T-cell (primary cell): Measurements from ENCODE around the gene MCM3AP. TPM values are rescaled to one million over a fixed set of nuclear protein-coding genes. Genes with fewer than 3 reads are reported as not detected.

Source experiments
- ATAC-seq, 4 experiments: fragments of 200-7000 bp in 3 of 4; fragments of 150-1000 bp in 1 of 4; cut with Tn5 transposase; replicated peaks in 1 of 4; 1 replicate in 3 of 4; 2 replicates in 1 of 4; pipeline ENCODE4 v1.10.0; 2021; ENCODE audit warnings: moderate library complexity in 3 of 4, mild to moderate bottlenecking in 2 of 4, moderate number of reproducible peaks in 1 of 4
- CTCF ChIA-PET, 2 donors: fragments of 300-600 bp; sonication (Branson Sonifier 250); formaldehyde crosslinking; loops; one replicate each; lab custom pipeline; 2022; ENCODE audit warnings: antibody characterized with exemption in 2 of 2; lab: Charles Lee
- POLR2A ChIA-PET, 2 donors: fragments of 300-600 bp; sonication (Branson Sonifier 250); formaldehyde crosslinking; loops; one replicate each; lab custom pipeline; 2022; ENCODE audit warnings: antibody characterized with exemption in 2 of 2; lab: Charles Lee
- DNase-seq, 35 experiments: peaks; one replicate each; pipeline versions ENCODE4 v3.0.0 to v3.0.0-alpha.2; 2013 to 2023
- H3K27ac ChIP-seq: one replicate; pipeline ENCODE4 v1.5.1; 2013; ENCODE audit warnings: low read length
- H3K27me3 ChIP-seq, 2 experiments: replicated peaks in 1 of 2; 1 replicate in 1 of 2; 2 replicates in 1 of 2; pipeline versions ENCODE4 v1.6.1 to v1.7.0; 2013; ENCODE audit warnings: low read length in 1 of 2, mixed read lengths in 1 of 2; ENCODE audit not compliant: control insufficient read depth in 2 of 2, insufficient read depth in 2 of 2; ENCODE audit errors: extremely low read depth in 1 of 2
- H3K36me3 ChIP-seq, 2 donors: 1 replicate in 1 of 2; 2 replicates in 1 of 2; pipeline versions ENCODE4 v1.6.1 to v1.7.0; 2013; ENCODE audit warnings: low read length in 1 of 2; ENCODE audit not compliant: control insufficient read depth in 2 of 2, insufficient read depth in 1 of 2; ENCODE audit errors: extremely low read depth in 1 of 2
- H3K4me1 ChIP-seq, 2 experiments: 1 replicate in 1 of 2; 2 replicates in 1 of 2; pipeline versions ENCODE4 v1.6.1 to v1.7.0; 2013; ENCODE audit warnings: low read length in 2 of 2, mixed read lengths in 1 of 2; ENCODE audit not compliant: insufficient read depth in 2 of 2, control insufficient read depth in 1 of 2; ENCODE audit errors: extremely low read depth in 1 of 2
- H3K4me3 ChIP-seq, 2 donors: 1 replicate in 1 of 2; 2 replicates in 1 of 2; pipeline versions ENCODE4 v1.5.1 to v1.7.0; 2013; ENCODE audit warnings: mild to moderate bottlenecking in 2 of 2, low read length in 1 of 2, moderate library complexity in 1 of 2; ENCODE audit not compliant: control insufficient read depth in 1 of 2; ENCODE audit errors: extremely low read depth in 1 of 2
- H3K9me3 ChIP-seq: 2 replicates; pipeline ENCODE4 v1.7.0; 2013
- H3K27ac Mint-ChIP-seq, 2 donors: one replicate each; pipeline ENCODE4 v1.8.0; 2020 to 2021; ENCODE audit warnings: mild to moderate bottlenecking in 2 of 2, mixed read lengths in 2 of 2
- H3K27me3 Mint-ChIP-seq, 2 donors: one replicate each; pipeline ENCODE4 v1.8.0; 2021 to 2022; ENCODE audit warnings: mixed read lengths in 2 of 2
- H3K36me3 Mint-ChIP-seq: one replicate; pipeline ENCODE4 v1.8.0; 2021; ENCODE audit warnings: mixed read lengths
- H3K4me1 Mint-ChIP-seq, 3 donors: one replicate each; pipeline ENCODE4 v1.8.0; 2020 to 2022; ENCODE audit warnings: mixed read lengths in 3 of 3, mild to moderate bottlenecking in 1 of 3
- H3K4me3 Mint-ChIP-seq, 3 donors: one replicate each; pipeline ENCODE4 v1.8.0; 2020 to 2022; ENCODE audit warnings: mild to moderate bottlenecking in 3 of 3, mixed read lengths in 3 of 3, moderate library complexity in 3 of 3
- H3K9me3 Mint-ChIP-seq, 3 donors: one replicate each; pipeline ENCODE4 v1.8.0; 2020 to 2022; ENCODE audit warnings: mixed read lengths in 3 of 3
- WGBS: methylation state at CpG from one replicate; pipeline ENCODE4 v1.1.5; 2013; ENCODE audit warnings: missing lambda C conversion rate; ENCODE audit not compliant: insufficient coverage; 5-methylcytosine and 5-hydroxymethylcytosine counted together
- total RNA-seq, 35 experiments: library from RNA in 6 of 35; stranded (reverse) in 6 of 35; fragments of 120-200 nt in 1 of 35; gene quantifications; one replicate each; pipeline versions ENCODE4 v1.2.1 to v1.2.4 and lab custom pipeline; 2013 to 2026

MCM3AP gene
- total RNA-seq, 5 donors from 2014 or later (not counting 1 experiment from before 2014, with no cell fraction given): 126 to 180 (median 166) TPM

GRCh38 chr21:46210378-46211136, 74.9 kb downstream of the MCM3AP start:
- Histone ChIP-seq H3K36me3 (peaks cover 24% of the 10 kb centered on the region in 2 donors), H3K4me1 (no peaks in the 10 kb centered on the region), H3K27ac (no peak overlapping the region), H3K4me3 (no peak overlapping the region), H3K27me3 (no peaks in the 10 kb centered on the region), H3K9me3 (no peaks in the 10 kb centered on the region)
- DNase-seq: peak in 1 of 35 experiments; percentile 20
- POLR2A ChIA-PET: no interaction called here
- Mint-ChIP-seq H3K4me3 (no peak overlapping the region), H3K9me3 (no peaks in the 10 kb centered on the region), H3K36me3 (peaks cover 25% of the 10 kb centered on the region), H3K27ac (no peak overlapping the region), H3K27me3 (no peaks in the 10 kb centered on the region), H3K4me1 (no peaks in the 10 kb centered on the region)
- ATAC-seq: no peak
- CTCF ChIA-PET: no interaction called here
- WGBS: 84% methylated on average over 15 of the region's 16 CpGs

GRCh38 chr21:46208761-46209721, 76.4 kb downstream of the MCM3AP start:
- peaks cover 31% of the 10 kb centered on the region for H3K36me3 Mint-ChIP-seq
- Histone ChIP-seq H3K36me3 (peaks cover 24 to 28% of the 10 kb centered on the region in 2 donors), H3K27me3 (no peaks in the 10 kb centered on the region), H3K4me1 (no peaks in the 10 kb centered on the region), H3K9me3 (no peaks in the 10 kb centered on the region), H3K4me3 (no peak overlapping the region), H3K27ac (no peak overlapping the region)
- ChIA-PET CTCF (no interaction called here), POLR2A (no interaction called here)
- DNase-seq (no peak), ATAC-seq (no peak)
- no peak overlapping the region for H3K27ac Mint-ChIP-seq
- no peaks in the 10 kb centered on the region for H3K9me3 Mint-ChIP-seq
- H3K4me3 Mint-ChIP-seq: no peak overlapping the region
- no peaks in the 10 kb centered on the region for H3K4me1 Mint-ChIP-seq
- 87% methylated on average over 16 of the region's 23 CpGs for WGBS
- no peaks in the 10 kb centered on the region for H3K27me3 Mint-ChIP-seq

- WGBS: 91% methylated on average over 25 of the region's 27 CpGs
- H3K36me3 ChIP-seq: peaks cover 30 to 31% of the 10 kb centered on the region in 2 donors
- peaks cover 34% of the 10 kb centered on the region for H3K36me3 Mint-ChIP-seq
Measured at GRCh38 chr21:46207920-46208591, 77.4 kb downstream of the MCM3AP start.

GRCh38 chr21:46207006-46207919, 78.1 kb downstream of the MCM3AP start:
- ChIA-PET POLR2A (no interaction called here), CTCF (no interaction called here)
- Mint-ChIP-seq H3K4me1 (peaks cover 0 to 2% (median 0%) of the 10 kb centered on the region in 3 donors), H3K4me3 (no peak overlapping the region), H3K27ac (no peak overlapping the region), H3K27me3 (no peaks in the 10 kb centered on the region), H3K36me3 (peaks cover 37% of the 10 kb centered on the region), H3K9me3 (no peaks in the 10 kb centered on the region)
- WGBS: 92% methylated on average over 18 of the region's 21 CpGs
- peaks cover 31 to 36% of the 10 kb centered on the region in 2 donors for H3K36me3 ChIP-seq
- no peaks in the 10 kb centered on the region for H3K9me3 ChIP-seq
- no peaks in the 10 kb centered on the region for H3K27me3 ChIP-seq
- ATAC-seq: no peak
- no peak overlapping the region for H3K4me3 ChIP-seq
- DNase-seq: peak in 1 of 35 experiments; percentile 17
- no peak overlapping the region for H3K27ac ChIP-seq
- H3K4me1 ChIP-seq: no peaks in the 10 kb centered on the region

More at GRCh38 chr21:46207920-46208591, 77.4 kb downstream of the MCM3AP start:
- Histone ChIP-seq H3K27me3 (no peaks in the 10 kb centered on the region), H3K27ac (no peak overlapping the region), H3K4me3 (no peak overlapping the region), H3K9me3 (no peaks in the 10 kb centered on the region), H3K4me1 (no peaks in the 10 kb centered on the region)
- H3K4me1 Mint-ChIP-seq: no peaks in the 10 kb centered on the region
- H3K27me3 Mint-ChIP-seq: no peaks in the 10 kb centered on the region
- DNase-seq: peak in 1 of 35 experiments; percentile 16
- no peak overlapping the region for H3K27ac Mint-ChIP-seq
- ChIA-PET POLR2A (no interaction called here), CTCF (no interaction called here)
- no peak for ATAC-seq
- no peak overlapping the region for H3K4me3 Mint-ChIP-seq
- H3K9me3 Mint-ChIP-seq: no peaks in the 10 kb centered on the region

DNA sequence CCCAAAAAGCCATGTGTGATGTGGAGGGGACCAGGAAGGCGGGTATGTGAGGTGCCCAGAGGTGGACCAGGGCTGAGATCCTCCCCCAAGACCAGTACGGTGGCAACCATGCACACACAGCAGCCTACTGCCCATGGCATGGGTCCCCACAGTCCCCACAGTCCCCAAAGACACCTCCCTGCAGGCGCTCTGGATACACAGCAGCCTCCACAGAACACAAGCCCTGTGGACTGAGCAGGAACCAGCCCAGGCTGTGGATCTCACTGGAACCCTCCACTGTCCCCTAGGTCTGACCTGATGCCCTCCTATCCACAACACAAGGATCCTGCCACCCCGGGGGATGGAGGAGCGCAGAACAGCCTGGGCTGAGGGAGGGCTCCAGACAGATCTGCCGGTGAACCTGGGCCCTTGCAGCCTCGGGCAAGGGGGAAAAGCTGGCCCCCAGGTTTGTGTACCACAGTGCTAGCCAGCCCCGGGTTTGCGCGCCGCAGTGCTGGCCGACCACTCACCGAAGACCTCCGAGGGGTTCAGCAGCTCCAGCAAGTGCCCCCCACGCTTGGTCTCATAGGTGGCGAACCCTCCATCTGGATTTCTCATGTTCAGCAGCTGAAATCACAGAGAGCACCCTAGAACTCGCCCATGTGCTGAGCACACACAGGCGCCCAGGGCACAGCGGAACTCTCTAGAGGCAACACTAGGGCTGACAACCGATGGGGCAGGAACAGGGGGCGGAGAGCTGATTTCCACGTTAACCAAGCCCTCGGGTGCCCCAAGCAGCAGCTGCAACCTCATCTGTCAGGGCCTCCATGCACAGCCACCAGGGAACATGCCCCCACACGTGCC, 79.0 kb downstream of the MCM3AP start:
- H3K4me3 ChIP-seq: no peak overlapping the region
- Mint-ChIP-seq H3K27me3 (no peaks in the 10 kb centered on the region), H3K27ac (no peak overlapping the region), H3K4me3 (no peak overlapping the region), H3K9me3 (no peaks in the 10 kb centered on the region), H3K36me3 (peaks cover 37% of the 10 kb centered on the region), H3K4me1 (peaks cover 0 to 2% (median 0%) of the 10 kb centered on the region in 3 donors)
- no peaks in the 10 kb centered on the region for H3K9me3 ChIP-seq
- no peak overlapping the region for H3K27ac ChIP-seq
- WGBS: 91% methylated on average over 22 of the region's 24 CpGs
- no peaks in the 10 kb centered on the region for H3K27me3 ChIP-seq
- ChIA-PET POLR2A (no interaction called here), CTCF (no interaction called here)
- peaks cover 27 to 32% of the 10 kb centered on the region in 2 donors for H3K36me3 ChIP-seq
- H3K4me1 ChIP-seq: no peaks in the 10 kb centered on the region
- no peak for ATAC-seq
- DNase-seq: no peak
